GM15510 (cell line): ENCODE data around the gene EPHB1.

Experiments
- POLR2A ChIP-seq: IDR thresholded peaks from 3 replicates; pipeline ENCODE4 v1.6.1; 2011; ENCODE audit warnings: borderline replicate concordance; ENCODE audit not compliant: insufficient read length; ENCODE audit errors: extremely low read depth

Gene EPHB1

GRCh38 chr3:135018149-135018923 lies 223.3 kb downstream of the EPHB1 start:
- no peak for TF ChIP-seq POLR2A

DNA sequence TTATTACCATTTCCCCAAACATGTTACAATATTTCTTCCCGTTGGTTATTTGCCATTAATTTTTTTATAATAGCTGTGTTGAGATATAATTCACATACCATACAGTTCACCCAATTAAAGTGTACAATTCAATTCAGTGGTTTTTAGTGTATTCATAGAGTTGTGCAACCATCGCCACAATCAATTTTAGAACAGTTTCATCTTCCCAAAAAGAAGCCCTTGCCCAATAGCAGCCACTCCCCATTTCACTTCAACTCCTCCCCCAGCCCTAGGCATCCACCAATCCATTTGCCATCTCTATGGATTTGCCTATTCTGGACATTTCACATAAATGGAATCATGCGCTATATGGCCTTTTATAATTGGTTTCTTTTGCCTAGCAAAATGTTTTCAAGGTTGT lies 225.1 kb downstream of the EPHB1 start:
- TF ChIP-seq POLR2A, result no peak

GRCh38 chr3:135023996-135024658 lies 229.1 kb downstream of the EPHB1 start:
- TF ChIP-seq POLR2A, result no peak

GRCh38 chr3:135033737-135034136 lies 238.7 kb downstream of the EPHB1 start:
- no peak for TF ChIP-seq POLR2A

GRCh38 chr3:135034291-135034768 lies 239.3 kb downstream of the EPHB1 start:
- no peak for TF ChIP-seq POLR2A

DNA sequence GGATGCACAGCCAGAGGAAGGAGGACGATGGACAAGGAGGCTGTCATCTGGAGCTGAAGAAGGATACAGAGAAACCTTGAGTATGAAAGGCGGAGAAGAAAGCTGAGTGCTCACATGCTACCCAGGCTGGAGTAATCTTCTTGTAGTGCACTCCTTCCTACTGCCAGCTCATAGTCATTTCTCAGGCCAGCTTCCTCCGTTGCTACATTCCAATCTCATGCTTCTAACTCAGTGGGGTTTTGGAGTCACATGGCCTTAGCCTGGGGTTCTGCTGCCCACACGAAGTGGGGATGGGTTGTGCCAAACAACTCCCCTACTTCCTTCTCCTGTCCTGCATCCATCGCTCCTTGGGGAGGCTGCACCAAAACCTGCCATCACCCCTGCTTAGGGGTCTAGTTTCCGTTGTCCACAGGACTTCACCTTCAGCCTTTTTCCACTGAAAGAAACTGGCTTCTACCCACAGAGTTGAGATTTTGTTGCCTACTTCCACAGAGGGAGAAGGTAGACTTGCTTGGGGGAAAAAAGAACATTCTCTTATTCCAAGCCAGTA lies 239.9 kb downstream of the EPHB1 start:
- TF ChIP-seq POLR2A, result no peak

DNA sequence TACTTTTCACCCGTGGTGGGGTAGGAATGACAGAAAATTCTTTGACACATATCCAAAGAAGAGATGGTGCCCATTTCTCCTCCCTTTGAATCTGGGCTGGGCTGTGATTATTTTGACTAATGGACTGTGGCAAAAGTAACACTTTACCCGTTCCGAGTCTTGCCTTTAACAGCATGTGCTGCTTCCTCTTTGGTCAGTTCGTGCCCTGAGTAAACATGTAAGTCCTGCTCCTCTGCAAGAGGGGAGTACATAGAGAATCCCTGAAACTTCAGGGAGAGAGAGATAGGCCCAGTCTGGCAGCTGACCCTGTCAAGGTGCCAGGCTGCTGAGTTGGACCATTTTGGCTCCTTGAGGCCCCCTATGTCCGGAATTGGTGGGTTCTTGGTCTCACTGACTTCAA lies 243.1 kb downstream of the EPHB1 start:
- no peak for TF ChIP-seq POLR2A

DNA sequence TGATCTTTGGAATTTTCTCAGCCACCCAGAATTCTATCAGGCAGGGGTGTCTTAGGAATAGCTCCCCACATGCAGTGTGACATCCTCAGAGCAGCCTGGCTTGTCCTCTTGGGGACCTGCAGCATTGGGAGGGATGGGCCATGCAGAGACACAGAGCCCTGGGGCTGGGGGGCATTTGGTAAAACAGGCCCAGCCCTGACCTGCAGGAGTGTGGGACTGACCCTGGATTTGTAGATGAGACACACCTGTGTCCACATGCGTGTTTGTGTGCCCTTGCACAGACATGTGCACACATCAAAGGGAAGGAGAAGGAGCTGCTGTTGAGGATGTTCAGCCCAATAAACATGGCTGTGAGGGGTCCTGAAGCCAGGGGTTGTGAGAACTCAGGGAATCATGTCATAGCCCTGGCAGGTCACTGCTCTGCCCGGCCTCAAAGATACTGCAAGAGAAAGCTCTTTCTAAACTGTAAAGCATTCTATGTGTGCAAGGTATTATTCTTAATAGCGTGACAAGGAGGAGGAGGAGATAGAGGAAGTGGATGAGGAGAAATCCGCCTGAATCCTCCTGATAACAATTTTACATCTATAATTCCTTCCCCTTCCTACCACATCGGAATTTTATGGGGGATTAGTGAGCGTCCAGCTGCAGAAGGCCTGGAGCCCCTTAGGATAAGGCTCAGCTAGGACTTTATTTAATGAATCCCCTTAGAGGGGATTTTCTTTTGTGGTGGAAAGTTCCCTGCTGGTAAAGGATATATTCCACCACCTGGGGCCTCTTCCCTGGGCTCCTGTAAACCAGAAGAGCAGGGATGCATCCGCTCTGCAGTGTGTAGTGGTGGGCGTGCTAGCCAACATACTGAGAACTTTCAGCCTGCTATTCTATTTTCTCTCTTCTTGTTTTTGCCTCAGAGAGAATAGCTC lies 245.5 kb downstream of the EPHB1 start:
- TF ChIP-seq POLR2A, result no peak

GRCh38 chr3:135041601-135042000 lies 246.5 kb downstream of the EPHB1 start:
- no peak for TF ChIP-seq POLR2A

DNA sequence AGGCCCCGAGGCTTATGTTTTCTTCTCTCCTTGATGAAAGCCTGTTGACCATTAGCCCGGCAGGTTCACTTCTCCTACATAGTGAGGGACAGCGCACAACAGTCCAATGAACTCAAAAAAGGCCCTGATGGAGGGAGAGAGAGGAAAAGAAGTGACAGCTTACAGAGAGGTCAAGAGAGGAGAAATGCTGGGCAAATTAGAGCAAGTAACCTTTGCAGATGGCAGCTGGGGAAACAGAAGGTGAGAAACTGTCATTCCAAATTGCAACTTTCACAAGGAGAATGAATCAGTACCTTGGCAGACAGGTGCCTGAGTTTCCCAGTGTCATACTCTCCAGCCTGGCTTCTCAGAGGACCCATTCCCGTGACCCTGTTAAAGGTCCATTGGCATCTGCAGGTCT lies 252.0 kb downstream of the EPHB1 start:
- TF ChIP-seq POLR2A, result no peak

DNA sequence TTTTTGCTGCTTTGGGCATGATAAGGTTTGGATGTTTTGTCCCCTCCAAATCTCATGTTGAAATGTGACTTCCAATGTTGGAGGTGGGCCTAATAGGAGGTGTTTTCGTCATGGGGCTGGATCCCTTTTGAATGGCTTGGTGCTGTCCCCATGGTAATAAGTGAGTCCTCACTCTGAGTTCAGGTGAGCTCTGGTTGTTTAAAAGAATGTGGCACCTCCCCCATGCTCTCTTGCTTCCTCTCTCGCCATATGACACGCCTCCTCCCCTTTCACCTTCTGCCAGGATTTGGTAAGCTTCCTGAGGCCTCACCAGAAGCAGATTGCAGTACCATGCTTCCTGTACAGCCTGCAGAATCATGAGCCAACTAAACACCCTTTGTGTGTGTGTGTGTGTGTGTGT lies 255.5 kb downstream of the EPHB1 start:
- no peak for TF ChIP-seq POLR2A

DNA sequence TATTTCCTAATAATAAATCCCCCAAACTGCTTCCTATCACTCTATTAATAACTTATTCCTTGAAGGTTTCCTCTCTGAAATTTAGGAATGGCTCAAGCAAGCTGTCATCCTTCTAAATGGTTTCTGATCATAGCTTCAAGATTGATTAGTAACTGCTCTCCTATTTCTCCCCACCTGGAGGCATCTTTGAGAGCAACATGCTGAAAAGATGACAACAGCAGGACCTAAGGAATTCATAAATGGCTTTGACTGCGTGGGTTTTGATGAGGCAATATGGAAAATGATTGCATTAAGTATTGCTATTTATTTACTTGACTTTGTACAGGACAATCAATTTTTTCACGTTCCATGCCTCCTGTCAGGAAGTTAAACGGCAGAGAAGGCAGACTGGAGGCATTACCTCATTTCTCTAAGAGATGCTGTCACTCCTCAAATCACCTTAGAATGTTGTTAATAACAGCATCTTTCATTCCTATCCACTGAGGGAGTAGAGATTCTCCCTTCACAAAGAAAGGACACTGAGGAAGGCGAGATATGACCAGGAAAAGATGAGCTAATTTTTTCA lies 256.4 kb downstream of the EPHB1 start:
- no peak for TF ChIP-seq POLR2A

DNA sequence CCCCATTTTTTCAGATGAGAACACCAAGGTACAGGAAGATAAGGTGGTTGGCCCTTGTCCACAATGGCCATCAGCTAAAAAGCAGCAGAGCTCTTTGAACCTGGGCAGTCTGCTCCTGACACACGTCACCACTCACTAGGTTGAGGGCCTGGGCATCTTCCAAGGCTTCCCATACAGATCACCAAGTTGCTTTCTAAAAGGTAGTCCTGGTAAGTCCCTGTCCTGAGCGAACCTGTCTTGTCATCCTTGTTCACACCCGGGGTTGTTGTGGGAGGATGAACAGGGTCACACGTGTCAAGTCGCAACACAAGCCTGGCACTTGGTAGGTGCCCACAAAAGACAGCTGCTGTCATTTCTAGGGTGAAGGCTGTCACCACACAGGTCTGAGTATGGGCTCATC lies 260.4 kb downstream of the EPHB1 start:
- no peak for TF ChIP-seq POLR2A

DNA sequence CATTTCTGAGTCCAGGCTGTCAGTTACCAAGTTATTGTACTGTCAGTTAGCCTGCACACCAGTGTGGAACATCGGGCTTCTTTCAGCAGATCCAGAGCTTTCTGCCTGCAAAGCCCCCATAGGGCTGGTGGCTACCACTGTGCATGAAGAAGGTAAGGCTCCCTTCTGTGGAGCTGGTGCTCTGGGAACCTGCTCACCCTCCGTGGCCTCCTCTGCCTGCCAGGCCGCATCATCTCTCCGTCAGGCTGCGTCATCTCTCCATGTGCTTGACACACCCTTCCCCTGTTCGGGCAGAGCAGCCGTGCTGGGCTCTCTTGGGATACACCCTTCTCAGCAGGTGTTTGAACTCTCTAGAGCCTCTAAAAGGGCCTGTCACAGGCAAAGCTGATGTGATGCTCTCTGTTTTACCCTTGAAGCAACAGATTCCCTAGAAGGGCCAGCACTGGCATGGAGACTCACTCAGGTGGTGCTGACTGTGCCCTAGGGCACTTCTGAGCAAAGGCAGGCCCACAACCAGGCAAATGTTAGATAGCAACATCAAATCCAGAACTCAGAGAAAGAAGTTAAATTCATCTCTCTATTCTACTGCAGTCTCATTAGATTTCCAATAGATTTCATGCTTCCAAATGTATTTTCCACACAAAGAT lies 261.1 kb downstream of the EPHB1 start:
- no peak for TF ChIP-seq POLR2A
